ENCODE measurements around the gene MYO18A.

DNA sequence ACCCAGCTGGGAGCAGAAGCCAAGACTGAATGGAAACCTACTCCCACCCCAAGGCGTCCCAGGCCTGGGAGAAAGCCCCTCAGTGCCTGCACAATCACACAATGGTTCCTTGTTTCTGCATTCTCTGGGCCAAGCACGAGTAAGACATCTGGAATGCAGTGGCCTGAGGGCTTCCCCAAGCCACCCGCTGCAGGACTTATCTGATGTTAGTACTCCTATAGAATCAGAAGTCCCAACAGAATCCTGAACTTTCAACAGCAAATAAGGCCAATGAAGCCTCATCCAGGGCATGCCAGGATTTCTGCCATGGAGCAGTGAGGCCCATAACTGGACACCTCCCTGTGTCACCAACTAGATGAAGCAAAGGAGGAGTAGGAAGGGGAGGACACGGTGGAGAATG lies 28.6 kb downstream of the MYO18A start:
- TF ChIP-seq, protein P1, sequence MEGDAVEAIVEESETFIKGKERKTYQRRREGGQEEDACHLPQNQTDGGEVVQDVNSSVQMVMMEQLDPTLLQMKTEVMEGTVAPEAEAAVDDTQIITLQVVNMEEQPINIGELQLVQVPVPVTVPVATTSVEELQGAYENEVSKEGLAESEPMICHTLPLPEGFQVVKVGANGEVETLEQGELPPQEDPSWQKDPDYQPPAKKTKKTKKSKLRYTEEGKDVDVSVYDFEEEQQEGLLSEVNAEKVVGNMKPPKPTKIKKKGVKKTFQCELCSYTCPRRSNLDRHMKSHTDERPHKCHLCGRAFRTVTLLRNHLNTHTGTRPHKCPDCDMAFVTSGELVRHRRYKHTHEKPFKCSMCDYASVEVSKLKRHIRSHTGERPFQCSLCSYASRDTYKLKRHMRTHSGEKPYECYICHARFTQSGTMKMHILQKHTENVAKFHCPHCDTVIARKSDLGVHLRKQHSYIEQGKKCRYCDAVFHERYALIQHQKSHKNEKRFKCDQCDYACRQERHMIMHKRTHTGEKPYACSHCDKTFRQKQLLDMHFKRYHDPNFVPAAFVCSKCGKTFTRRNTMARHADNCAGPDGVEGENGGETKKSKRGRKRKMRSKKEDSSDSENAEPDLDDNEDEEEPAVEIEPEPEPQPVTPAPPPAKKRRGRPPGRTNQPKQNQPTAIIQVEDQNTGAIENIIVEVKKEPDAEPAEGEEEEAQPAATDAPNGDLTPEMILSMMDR (IDR thresholded peaks at IDR 0.05): no peak
- TF ChIP-seq EP300 (IDR thresholded peaks at IDR 0.05): no peak

All from esophagus muscularis mucosa (tissue), 3 donors.